ENCODE measurements around the gene TLCD1. TPM values are rescaled to one million over a fixed set of nuclear protein-coding genes. Genes with fewer than 3 reads are reported as not detected.

Gene TLCD1
- total and polyA plus RNA-seq, 10 of the 15 experiments (the other 5 are each of a cell fraction or from before 2014, with no cell fraction given) = 2.9 to 19.8 (median 7.7) TPM

GRCh38 chr17:28684963-28685362 is 41.1 kb downstream of the TLCD1 start:
- ATAC-seq (no peak), FAIRE-seq (no peak), DNase-seq (ENCODE audit: low read depth, low spot score) (no peak)
- POLR2A ChIA-PET = interaction anchor here (0.5 kb wide), 1 partner anchor 126 kb away, joined by 3 read pairs; no protein-coding TSS in a partner anchor
- Histone ChIP-seq H3K27ac (ENCODE audit: control insufficient read depth, insufficient read depth) (no peak overlapping the region), H3K79me2 (ENCODE audit: control insufficient read depth, insufficient read depth, low read length) (no peaks in the 10 kb centered on the region), H4K20me1 (ENCODE audit: control insufficient read depth, insufficient read depth) (no peaks in the 10 kb centered on the region; the same call in 1 of the 2 replicates), H3K4me1 (ENCODE audit: control insufficient read depth, insufficient read depth, low read length) (no peaks in the 10 kb centered on the region), H3K4me3 (no peak overlapping the region), H2AFZ (ENCODE audit: control insufficient read depth, low read depth, low read length) (no peak overlapping the region), H3K4me2 (ENCODE audit: control insufficient read depth, insufficient read depth) (no peak overlapping the region), H3K9ac (ENCODE audit: control insufficient read depth, insufficient read depth, low read length) (no peak overlapping the region), H3K27me3 (replicated peaks in 1 of 2; ENCODE audit: control insufficient read depth in 2 of 2, insufficient read depth in 2 of 2, low read length in 1 of 2) (no peaks in the 10 kb centered on the region), H3K9me3 (replicated peaks; ENCODE audit: control insufficient read depth, insufficient read depth, low read length) (no peaks in the 10 kb centered on the region), H3K36me3 (ENCODE audit: control insufficient read depth in 2 of 2, insufficient read depth in 2 of 2, low read length in 1 of 2) (peaks cover 31 to 66% of the 10 kb centered on the region in 2 experiments)
- RAD21 ChIA-PET (ENCODE audit: unreplicated experiment) = no interaction called here
- in situ Hi-C loops (cut with MboI) (no loop called here), intact Hi-C loops (cut with micrococcal nuclease; ENCODE audit: unreplicated experiment) (no loop called here)
- 96% methylated on average over 3 of the region's 3 CpGs for WGBS (ENCODE audit: insufficient coverage, insufficient replicate concordance, low lambda C conversion rate, missing lambda C conversion rate)
- CTCF ChIA-PET = no interaction called here
- TF ChIP-seq ZBTB4 (CRISPR knock-in tag; IDR thresholded peaks at IDR 0.05) = no peak
- TF ChIP-seq CUX1 (IDR thresholded peaks at IDR 0.05; ENCODE audit: insufficient replicate concordance, low read depth, low read length) = no peak
- no peak for TF ChIP-seq RFX5 (IDR thresholded peaks at IDR 0.05; ENCODE audit: low read depth, low read length)
- TF ChIP-seq HDGF (IDR thresholded peaks at IDR 0.05) = no peak
- TF ChIP-seq ETV6 (conservative IDR thresholded peaks at IDR 0.05 in 1 of 2, IDR thresholded peaks at IDR 0.05 in 1 of 2; ENCODE audit: borderline replicate concordance in 1 of 2, low read depth in 1 of 2) = no peak
- TF ChIP-seq TBL1XR1 (IDR thresholded peaks at IDR 0.05; ENCODE audit: low read depth, low read length) = no peak
- no peak for TF ChIP-seq ZNF274 (IDR thresholded peaks at IDR 0.05; ENCODE audit: insufficient read depth, insufficient read length)
- TF ChIP-seq HSF1 (IDR thresholded peaks at IDR 0.05; ENCODE audit: low read depth, low read length) = no peak
- no peak for TF ChIP-seq NFYB (IDR thresholded peaks at IDR 0.05; ENCODE audit: insufficient read depth, low read depth, low read length)
- BruUV-seq (replicated peaks) = no TSS peak
- SMC1A ChIA-PET (ENCODE audit: uncharacterized antibody, unreplicated experiment) = no interaction called here

All from GM12878 (cell line).